AG09319 (cell line): ENCODE results near the gene CCDC192.
"Not testable (repeated sequence)": the region's sequence is repeated elsewhere in the genome, so short reads cannot be mapped to it uniquely, and the experiment has no call there.

ENCODE experiments used
- DNase-seq: peaks from one replicate; pipeline ENCODE4 v3.0.0-alpha.2; 2010; ENCODE audit warnings: low read depth; ENCODE audit errors: extremely low read depth
- TF ChIP-seq, protein P1 (sequence below): IDR thresholded peaks from 2 replicates; pipeline ENCODE4 v1.5.1; 2011; ENCODE audit warnings: low read depth, mild to moderate bottlenecking, inconsistent platforms, low read length, moderate library complexity

Gene CCDC192

DNA sequence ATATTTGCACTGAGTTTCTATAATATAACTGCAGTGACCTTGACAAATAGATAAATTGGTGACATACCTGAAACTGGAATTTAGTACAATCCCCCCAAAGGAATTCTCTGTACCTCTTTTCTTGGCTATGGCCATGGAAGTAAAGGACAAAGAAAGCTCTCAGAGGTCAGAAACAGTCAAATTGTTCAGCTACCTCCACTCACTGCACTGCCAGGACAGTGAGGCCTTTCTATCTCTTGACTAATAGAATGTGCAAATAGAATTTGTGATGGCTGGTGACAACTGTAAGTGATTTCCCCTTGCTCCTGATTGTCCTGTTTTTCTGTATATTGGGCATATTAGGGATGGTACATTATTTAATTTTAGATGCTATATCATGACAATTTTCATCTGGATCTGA is 67.1 kb downstream of the CCDC192 start:
- TF ChIP-seq, protein P1, sequence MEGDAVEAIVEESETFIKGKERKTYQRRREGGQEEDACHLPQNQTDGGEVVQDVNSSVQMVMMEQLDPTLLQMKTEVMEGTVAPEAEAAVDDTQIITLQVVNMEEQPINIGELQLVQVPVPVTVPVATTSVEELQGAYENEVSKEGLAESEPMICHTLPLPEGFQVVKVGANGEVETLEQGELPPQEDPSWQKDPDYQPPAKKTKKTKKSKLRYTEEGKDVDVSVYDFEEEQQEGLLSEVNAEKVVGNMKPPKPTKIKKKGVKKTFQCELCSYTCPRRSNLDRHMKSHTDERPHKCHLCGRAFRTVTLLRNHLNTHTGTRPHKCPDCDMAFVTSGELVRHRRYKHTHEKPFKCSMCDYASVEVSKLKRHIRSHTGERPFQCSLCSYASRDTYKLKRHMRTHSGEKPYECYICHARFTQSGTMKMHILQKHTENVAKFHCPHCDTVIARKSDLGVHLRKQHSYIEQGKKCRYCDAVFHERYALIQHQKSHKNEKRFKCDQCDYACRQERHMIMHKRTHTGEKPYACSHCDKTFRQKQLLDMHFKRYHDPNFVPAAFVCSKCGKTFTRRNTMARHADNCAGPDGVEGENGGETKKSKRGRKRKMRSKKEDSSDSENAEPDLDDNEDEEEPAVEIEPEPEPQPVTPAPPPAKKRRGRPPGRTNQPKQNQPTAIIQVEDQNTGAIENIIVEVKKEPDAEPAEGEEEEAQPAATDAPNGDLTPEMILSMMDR = no peak
- DNase-seq = no peak

DNA sequence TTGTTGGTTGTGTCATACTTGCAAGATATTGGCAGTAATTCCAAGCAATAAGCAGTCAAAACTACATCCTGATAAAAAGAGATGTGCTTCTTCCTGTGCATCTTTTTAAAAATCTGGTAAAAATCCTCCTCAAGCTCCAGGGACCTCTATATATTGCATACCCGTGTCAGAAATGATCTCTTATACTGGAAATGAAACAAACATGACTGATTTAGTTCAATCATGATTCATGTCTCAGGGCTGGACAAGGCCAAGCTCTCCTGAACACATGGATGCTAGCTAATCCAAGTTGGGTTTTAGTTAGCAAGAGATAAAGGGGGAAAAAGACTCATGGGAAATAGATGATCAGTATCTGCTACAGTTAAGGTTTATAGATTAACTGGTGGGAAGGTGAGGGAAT is 69.3 kb downstream of the CCDC192 start:
- TF ChIP-seq, protein P1 = no peak
- no peak for DNase-seq

DNA sequence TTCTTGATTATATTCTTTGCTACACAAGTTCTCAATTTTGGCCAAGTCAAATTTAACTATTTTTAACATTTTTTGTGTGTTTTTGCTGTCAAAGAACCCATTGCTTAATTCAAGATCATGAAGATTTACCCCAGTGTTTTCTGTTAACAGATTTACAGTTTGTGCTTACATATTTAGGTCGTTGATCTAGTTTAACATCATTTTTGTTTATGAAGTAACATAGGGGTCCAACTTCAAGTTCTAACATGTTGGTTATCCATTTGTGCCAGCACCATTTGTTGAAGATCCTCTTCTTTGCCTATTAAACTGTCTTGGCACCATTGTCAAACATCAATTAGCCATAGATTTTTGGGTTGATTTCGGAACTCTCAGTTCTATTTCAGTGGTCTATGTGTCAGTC is 71.0 kb downstream of the CCDC192 start:
- TF ChIP-seq, protein P1 = no peak
- no peak for DNase-seq

DNA sequence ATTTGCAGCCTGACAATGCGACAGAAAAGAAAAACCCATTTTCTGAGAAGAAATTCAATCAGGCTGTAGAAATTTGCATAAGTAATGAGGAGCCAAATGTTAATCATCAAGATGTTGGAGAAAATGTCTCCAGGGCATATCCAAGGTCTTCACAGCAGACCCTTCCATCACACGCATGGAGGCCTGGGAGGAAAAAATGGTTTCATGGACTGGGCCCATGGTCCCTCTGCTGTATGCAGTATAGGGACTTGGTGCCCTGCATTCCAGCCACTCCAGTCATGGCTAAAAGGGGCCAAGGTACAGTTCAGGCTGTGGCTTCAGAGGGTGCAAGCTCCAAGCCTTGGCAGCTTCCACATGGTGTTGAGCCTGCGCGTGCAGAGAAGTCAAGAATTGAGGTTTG is 73.3 kb downstream of the CCDC192 start:
- no peak for DNase-seq
- TF ChIP-seq, protein P1 = no peak

DNA sequence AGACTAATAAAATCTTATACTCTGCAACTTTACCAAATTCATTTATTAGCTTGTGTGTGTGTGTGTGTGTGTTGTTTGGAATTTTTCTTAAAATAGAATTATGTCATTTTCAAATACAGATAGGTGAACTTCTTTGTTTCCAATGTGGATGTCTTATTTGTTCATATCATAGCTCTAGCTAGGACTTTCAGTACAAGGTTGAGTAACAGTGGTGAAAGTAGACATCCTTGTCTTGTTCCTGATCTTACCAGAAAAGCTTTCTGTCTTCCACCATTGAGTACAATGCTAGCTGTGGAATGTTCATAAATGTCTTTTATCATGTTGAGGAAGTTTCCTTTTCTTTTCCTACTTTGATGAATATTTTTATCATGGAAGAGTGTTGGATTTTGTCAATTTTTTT is 74.8 kb downstream of the CCDC192 start:
- TF ChIP-seq, protein P1 = no peak
- DNase-seq = no peak

DNA sequence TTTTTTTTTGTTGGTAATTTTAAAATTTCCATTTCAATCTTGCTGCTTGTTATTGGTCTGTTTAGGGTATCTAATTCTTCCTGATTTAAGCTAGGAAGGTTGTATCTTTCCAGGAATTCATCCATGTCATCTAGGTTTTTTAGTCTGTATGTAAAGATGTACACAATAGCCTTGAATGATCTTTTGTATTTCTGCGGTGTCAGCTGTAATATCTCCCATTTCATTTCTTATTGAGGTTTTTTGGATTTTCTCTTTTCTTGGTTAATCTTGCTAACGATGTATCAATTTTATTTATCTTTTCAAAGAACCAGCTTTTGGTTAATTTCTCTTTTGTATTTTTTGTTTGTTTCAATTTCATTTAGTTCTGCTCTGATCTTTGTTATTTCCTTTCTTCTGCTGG is 79.3 kb downstream of the CCDC192 start:
- not testable (repeated sequence) for DNase-seq

DNA sequence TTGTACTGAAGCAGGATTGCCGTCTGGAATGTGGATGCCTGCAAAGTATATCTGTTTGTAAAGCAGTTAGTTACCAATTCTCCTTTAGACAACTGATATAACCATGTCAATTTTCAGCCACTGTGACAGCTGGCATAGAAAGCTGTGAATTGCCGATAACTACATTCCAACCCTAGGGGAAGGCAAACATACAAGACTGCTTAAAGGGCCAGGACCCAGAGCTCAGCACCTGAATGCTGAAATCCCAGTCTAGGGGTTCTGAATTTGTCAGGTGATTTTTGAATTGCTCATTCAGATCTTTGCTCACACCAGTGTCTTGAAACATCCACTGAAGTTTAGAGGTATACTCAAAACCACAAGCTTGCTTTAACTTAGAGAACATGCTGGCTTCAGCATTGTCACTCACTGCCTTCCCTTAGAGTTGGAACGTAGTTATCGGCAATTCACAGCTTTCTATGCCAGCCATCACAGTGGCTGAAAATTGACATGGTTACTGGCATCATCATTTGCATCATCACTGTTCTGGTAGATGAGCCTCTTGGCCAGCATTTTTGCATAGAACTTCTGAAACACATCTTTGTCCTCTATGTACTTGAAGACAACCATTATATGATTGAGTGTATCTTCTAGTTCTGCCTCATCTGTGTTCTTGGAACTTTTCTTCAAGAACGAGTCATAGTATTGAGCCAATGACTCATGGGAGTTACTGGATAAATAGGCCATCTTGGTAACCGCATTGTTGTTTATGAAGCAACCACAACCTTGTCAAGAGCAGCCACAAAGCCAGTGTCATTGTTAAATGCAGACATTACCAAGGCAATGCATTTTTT is 82.1 kb downstream of the CCDC192 start:
- DNase-seq = peak; percentile 32

More for the DNA sequence above, 82.1 kb downstream of the CCDC192 start:
- TF ChIP-seq, protein P1 = no peak
